HL-60 (cell line): ENCODE data around the gene SHC2.

Experiments
- GABPA ChIP-seq: IDR thresholded peaks from 2 replicates; pipeline ENCODE4 v1.6.1; 2012; ENCODE audit warnings: low read depth
- POLR2AphosphoS5 ChIP-seq: IDR thresholded peaks from 2 replicates; pipeline ENCODE4 v1.6.1; 2012; ENCODE audit warnings: low read depth
- TF ChIP-seq, protein P1 (sequence below): IDR thresholded peaks from one replicate; pipeline ENCODE4 v1.5.1; 2011; ENCODE audit warnings: low read length, control low read depth, inconsistent platforms; ENCODE audit not compliant: insufficient read depth
- TF ChIP-seq, protein P2 (sequence below): IDR thresholded peaks from 2 replicates; pipeline ENCODE4 v1.6.1; 2012; ENCODE audit warnings: low read depth; ENCODE audit not compliant: insufficient replicate concordance

- TF ChIP-seq POLR2AphosphoS5 (no peak), GABPA (no peak)
- TF ChIP-seq, protein P1, sequence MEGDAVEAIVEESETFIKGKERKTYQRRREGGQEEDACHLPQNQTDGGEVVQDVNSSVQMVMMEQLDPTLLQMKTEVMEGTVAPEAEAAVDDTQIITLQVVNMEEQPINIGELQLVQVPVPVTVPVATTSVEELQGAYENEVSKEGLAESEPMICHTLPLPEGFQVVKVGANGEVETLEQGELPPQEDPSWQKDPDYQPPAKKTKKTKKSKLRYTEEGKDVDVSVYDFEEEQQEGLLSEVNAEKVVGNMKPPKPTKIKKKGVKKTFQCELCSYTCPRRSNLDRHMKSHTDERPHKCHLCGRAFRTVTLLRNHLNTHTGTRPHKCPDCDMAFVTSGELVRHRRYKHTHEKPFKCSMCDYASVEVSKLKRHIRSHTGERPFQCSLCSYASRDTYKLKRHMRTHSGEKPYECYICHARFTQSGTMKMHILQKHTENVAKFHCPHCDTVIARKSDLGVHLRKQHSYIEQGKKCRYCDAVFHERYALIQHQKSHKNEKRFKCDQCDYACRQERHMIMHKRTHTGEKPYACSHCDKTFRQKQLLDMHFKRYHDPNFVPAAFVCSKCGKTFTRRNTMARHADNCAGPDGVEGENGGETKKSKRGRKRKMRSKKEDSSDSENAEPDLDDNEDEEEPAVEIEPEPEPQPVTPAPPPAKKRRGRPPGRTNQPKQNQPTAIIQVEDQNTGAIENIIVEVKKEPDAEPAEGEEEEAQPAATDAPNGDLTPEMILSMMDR = no peak
- TF ChIP-seq, protein P2, sequence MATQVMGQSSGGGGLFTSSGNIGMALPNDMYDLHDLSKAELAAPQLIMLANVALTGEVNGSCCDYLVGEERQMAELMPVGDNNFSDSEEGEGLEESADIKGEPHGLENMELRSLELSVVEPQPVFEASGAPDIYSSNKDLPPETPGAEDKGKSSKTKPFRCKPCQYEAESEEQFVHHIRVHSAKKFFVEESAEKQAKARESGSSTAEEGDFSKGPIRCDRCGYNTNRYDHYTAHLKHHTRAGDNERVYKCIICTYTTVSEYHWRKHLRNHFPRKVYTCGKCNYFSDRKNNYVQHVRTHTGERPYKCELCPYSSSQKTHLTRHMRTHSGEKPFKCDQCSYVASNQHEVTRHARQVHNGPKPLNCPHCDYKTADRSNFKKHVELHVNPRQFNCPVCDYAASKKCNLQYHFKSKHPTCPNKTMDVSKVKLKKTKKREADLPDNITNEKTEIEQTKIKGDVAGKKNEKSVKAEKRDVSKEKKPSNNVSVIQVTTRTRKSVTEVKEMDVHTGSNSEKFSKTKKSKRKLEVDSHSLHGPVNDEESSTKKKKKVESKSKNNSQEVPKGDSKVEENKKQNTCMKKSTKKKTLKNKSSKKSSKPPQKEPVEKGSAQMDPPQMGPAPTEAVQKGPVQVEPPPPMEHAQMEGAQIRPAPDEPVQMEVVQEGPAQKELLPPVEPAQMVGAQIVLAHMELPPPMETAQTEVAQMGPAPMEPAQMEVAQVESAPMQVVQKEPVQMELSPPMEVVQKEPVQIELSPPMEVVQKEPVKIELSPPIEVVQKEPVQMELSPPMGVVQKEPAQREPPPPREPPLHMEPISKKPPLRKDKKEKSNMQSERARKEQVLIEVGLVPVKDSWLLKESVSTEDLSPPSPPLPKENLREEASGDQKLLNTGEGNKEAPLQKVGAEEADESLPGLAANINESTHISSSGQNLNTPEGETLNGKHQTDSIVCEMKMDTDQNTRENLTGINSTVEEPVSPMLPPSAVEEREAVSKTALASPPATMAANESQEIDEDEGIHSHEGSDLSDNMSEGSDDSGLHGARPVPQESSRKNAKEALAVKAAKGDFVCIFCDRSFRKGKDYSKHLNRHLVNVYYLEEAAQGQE = no peak
These were observed 12.8 kb downstream of the SHC2 start for GRCh38 chr19:447816-448560.
